GM20000 (cell line): Measurements from ENCODE around the gene POLE3.

Experiments
- DNase-seq: peaks from one replicate; pipeline ENCODE4 v3.0.0; 2012; ENCODE audit warnings: low spot score
- TF ChIP-seq, protein P1 (sequence below): IDR thresholded peaks from 2 replicates; pipeline ENCODE4 v1.5.1; 2012; ENCODE audit warnings: mild to moderate bottlenecking, control low read depth; ENCODE audit errors: extremely low read depth, missing control alignments

The POLE3 gene

DNA sequence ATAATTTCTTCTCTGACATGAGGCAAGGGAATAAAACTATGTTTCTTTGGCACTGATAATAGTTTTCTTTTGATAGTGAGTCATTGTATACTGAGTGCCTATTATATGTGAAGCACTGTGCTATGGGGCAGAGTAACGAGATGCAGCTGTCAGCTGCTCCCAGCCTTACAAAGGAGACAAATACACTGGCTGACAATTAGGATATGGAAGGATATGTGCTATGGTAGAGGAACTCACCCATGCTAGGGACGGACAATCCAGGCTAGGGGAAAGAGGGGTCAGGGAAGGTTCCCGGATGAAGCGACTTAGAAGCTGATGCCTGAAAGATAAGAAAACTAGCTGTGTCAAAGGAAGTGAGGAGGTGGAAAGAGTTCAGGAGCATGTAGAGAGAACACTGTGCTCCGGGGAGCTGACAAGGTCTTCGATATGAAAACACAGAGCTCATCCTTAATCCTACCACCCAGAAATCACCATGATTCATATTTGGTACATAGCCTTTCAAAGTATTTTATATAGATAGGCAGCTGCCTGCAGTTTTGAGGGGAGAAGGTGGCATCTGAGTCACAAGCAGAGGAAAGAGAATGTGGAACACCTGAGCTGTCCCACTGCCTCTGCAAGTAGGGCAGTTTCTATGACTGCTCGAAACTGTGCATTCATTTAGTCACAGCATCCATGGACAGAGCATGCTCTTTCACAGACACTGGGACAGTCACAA, 49.0 kb downstream of the POLE3 start:
- TF ChIP-seq, protein P1, sequence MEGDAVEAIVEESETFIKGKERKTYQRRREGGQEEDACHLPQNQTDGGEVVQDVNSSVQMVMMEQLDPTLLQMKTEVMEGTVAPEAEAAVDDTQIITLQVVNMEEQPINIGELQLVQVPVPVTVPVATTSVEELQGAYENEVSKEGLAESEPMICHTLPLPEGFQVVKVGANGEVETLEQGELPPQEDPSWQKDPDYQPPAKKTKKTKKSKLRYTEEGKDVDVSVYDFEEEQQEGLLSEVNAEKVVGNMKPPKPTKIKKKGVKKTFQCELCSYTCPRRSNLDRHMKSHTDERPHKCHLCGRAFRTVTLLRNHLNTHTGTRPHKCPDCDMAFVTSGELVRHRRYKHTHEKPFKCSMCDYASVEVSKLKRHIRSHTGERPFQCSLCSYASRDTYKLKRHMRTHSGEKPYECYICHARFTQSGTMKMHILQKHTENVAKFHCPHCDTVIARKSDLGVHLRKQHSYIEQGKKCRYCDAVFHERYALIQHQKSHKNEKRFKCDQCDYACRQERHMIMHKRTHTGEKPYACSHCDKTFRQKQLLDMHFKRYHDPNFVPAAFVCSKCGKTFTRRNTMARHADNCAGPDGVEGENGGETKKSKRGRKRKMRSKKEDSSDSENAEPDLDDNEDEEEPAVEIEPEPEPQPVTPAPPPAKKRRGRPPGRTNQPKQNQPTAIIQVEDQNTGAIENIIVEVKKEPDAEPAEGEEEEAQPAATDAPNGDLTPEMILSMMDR, result no peak
- no peak for DNase-seq

DNA sequence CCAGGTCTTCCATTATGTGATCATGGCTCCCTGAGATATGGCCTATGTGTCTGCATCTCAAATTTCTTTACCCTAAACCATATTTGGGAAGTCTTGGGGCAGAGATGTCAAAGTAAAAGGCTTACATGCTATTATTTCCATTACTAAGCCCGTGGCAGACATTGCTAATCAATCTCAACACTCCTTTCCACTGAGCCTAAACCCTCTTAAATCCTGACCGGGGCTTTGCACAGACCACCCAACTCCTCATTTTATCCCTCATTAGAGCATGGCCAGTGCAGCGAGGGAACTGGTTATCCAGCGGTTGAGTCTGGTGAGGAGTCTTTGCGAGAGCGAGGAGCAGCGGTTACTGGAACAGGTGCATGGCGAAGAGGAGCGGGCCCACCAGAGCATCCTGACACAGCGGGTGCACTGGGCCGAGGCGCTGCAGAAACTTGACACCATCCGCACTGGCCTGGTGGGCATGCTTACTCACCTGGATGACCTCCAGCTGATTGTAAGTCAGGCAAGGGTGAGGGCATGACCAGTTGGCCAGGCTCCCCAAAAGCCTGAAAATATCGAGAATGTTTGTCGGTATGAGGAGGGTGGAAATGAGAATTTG, 50.1 kb downstream of the POLE3 start:
- no peak for DNase-seq
- TF ChIP-seq, protein P1, result no peak

DNA sequence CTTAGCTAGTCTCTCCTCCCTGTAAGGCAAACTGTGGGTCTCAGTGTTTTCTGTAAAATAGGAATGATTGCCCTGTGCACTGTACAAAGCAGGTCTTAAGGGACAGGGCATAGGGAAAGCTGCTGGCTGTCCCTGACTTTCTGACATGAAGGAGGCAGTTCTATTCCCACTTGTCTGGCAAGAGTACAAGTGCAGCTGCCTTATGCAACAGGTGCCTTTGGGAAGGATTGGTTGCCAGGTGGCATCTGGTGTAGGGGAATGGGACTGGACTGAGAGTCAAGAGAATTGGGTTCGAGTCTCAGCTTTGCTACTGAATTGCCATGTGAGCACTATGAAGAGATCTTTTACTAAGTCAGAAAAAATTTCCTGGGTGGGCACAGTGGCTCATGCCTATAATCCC, 51.1 kb downstream of the POLE3 start:
- TF ChIP-seq, protein P1, result no peak
- no peak for DNase-seq
